CD14-positive monocyte (primary cell): ENCODE measurements around the gene ABCC4. TPM values are rescaled to one million over a fixed set of nuclear protein-coding genes. Genes with fewer than 3 reads are reported as not detected.

Source experiments
- DNase-seq, 3 donors: peaks; one replicate each; pipeline ENCODE4 v3.0.0-alpha.2; 2011 to 2022
- H2AFZ ChIP-seq: 2 replicates; pipeline ENCODE4 v1.6.0; 2012; ENCODE audit warnings: mild to moderate bottlenecking, low read depth, low read length, inconsistent platforms; ENCODE audit not compliant: insufficient read depth, poor library complexity, severe bottlenecking
- H3K27ac ChIP-seq, 2 donors: 1 replicate in 1 of 2; 2 replicates in 1 of 2; pipeline ENCODE4 v1.5.1; 2012 to 2013; ENCODE audit warnings: low read length in 2 of 2, control low read depth in 1 of 2, inconsistent platforms in 1 of 2, low read depth in 1 of 2, mild to moderate bottlenecking in 1 of 2
- H3K27me3 ChIP-seq, 2 donors: one replicate each; pipeline versions ENCODE4 v1.6.0 to v1.6.1; 2011 to 2013; ENCODE audit warnings: low read length in 2 of 2; ENCODE audit not compliant: control insufficient read depth in 2 of 2, insufficient read depth in 2 of 2
- H3K36me3 ChIP-seq, 2 donors: replicated peaks in 1 of 2; 1 replicate in 1 of 2; 2 replicates in 1 of 2; pipeline versions ENCODE4 v1.5.1 to v1.6.1; 2012 to 2013; ENCODE audit warnings: low read length in 2 of 2, control low read depth in 1 of 2, inconsistent platforms in 1 of 2, mild to moderate bottlenecking in 1 of 2; ENCODE audit not compliant: insufficient read depth in 2 of 2, control insufficient read depth in 1 of 2
- H3K4me1 ChIP-seq, 2 donors: 1 replicate in 1 of 2; 2 replicates in 1 of 2; pipeline versions ENCODE4 v1.5.1 to v1.6.1; 2012 to 2013; ENCODE audit warnings: low read length in 2 of 2, control low read depth in 1 of 2, inconsistent platforms in 1 of 2, mild to moderate bottlenecking in 1 of 2, moderate library complexity in 1 of 2; ENCODE audit not compliant: insufficient read depth in 2 of 2, control insufficient read depth in 1 of 2
- H3K4me2 ChIP-seq: replicated peaks from 2 replicates; pipeline ENCODE3; 2012; ENCODE audit warnings: low read length, moderate library complexity, mild to moderate bottlenecking; ENCODE audit not compliant: poor library complexity, severe bottlenecking; ENCODE audit errors: extremely low read depth
- H3K4me3 ChIP-seq, 3 experiments: fragments of 200-600 bp in 1 of 3; sonication (generic) in 1 of 3; replicated peaks in 1 of 3; 1 replicate in 2 of 3; 2 replicates in 1 of 3; pipeline ENCODE4 v1.5.1; 2011 to 2013; ENCODE audit warnings: low read length in 3 of 3, mild to moderate bottlenecking in 3 of 3, control low read depth in 2 of 3, low read depth in 2 of 3, inconsistent platforms in 1 of 3, moderate library complexity in 1 of 3
- H3K79me2 ChIP-seq: 2 replicates; pipeline ENCODE4 v1.6.0; 2012; ENCODE audit warnings: mild to moderate bottlenecking, control low read depth, inconsistent platforms, low read length, moderate library complexity; ENCODE audit not compliant: insufficient read depth
- H3K9ac ChIP-seq: 2 replicates; pipeline ENCODE4 v1.6.0; 2017; ENCODE audit warnings: low read length, mild to moderate bottlenecking; ENCODE audit not compliant: insufficient read depth, poor library complexity, severe bottlenecking
- H3K9me3 ChIP-seq, 2 donors: replicated peaks in 1 of 2; 1 replicate in 1 of 2; 2 replicates in 1 of 2; pipeline versions ENCODE4 v1.5.1 to v1.6.1; 2012 to 2013; ENCODE audit warnings: low read length in 2 of 2, control low read depth in 1 of 2; ENCODE audit not compliant: control insufficient read depth in 1 of 2, insufficient read depth in 1 of 2
- H4K20me1 ChIP-seq: 2 replicates; pipeline ENCODE4 v1.6.0; 2012; ENCODE audit warnings: mild to moderate bottlenecking, low read length, control low read depth, moderate library complexity; ENCODE audit not compliant: insufficient read depth
- H3K27ac Mint-ChIP-seq, 7 donors: one replicate each; pipeline ENCODE4 v1.8.0; 2020; ENCODE audit warnings: mild to moderate bottlenecking in 7 of 7, mixed read lengths in 7 of 7, moderate library complexity in 6 of 7, inconsistent platforms in 2 of 7
- H3K27me3 Mint-ChIP-seq, 3 donors: one replicate each; pipeline ENCODE4 v1.8.0; 2021 to 2022; ENCODE audit warnings: low read depth in 3 of 3, mild to moderate bottlenecking in 3 of 3, mixed read lengths in 3 of 3, moderate library complexity in 3 of 3, inconsistent platforms in 1 of 3
- H3K36me3 Mint-ChIP-seq, 2 donors: one replicate each; pipeline ENCODE4 v1.8.0; 2020; ENCODE audit warnings: mixed read lengths in 2 of 2, inconsistent platforms in 1 of 2, mild to moderate bottlenecking in 1 of 2
- H3K4me1 Mint-ChIP-seq: one replicate; pipeline ENCODE4 v1.8.0; 2020; ENCODE audit warnings: mild to moderate bottlenecking, mixed read lengths
- H3K4me3 Mint-ChIP-seq, 2 donors: one replicate each; pipeline ENCODE4 v1.8.0; 2020; ENCODE audit warnings: mild to moderate bottlenecking in 2 of 2, mixed read lengths in 2 of 2, moderate library complexity in 1 of 2
- H3K9me3 Mint-ChIP-seq, 7 donors: one replicate each; pipeline ENCODE4 v1.8.0; 2020 to 2022; ENCODE audit warnings: mixed read lengths in 7 of 7, mild to moderate bottlenecking in 6 of 7, moderate library complexity in 6 of 7, inconsistent platforms in 2 of 7
- WGBS: methylation state at CpG from one replicate; pipeline ENCODE4 v1.1.5; 2013; ENCODE audit warnings: missing lambda C conversion rate; ENCODE audit not compliant: insufficient coverage; 5-methylcytosine and 5-hydroxymethylcytosine counted together
- intact Hi-C, 2 donors: fragments of 100-400 bp; cut with micrococcal nuclease; formaldehyde crosslinking; loops; one replicate each; pipeline versions ENCODE4 v1.15.0 to v1.15.1; 2023
- polyA plus RNA-seq, 3 donors: library from polyadenylated mRNA; depleted of rRNA in 1 of 3; unstranded in 2 of 3; stranded (reverse) in 1 of 3; fragments of 300-500 nt in 2 of 3; fragments of >200 nt in 1 of 3; fragmentation: Illumina TruSeq in 2 of 3; gene quantifications; 1 replicate in 2 of 3; 2 replicates in 1 of 3; pipeline ENCODE4 v1.2.3, GENCODE V29; 2012 to 2021
- TF ChIP-seq, protein P1 (sequence below): fragments of 200-600 bp; IDR thresholded peaks from one replicate; pipeline ENCODE4 v1.8.0; 2022; ENCODE audit warnings: antibody characterized with exemption, mild to moderate bottlenecking

The ABCC4 gene
- polyA plus RNA-seq, 3 donors, result 0.96 to 2.5 (median 1.7) TPM

DNA sequence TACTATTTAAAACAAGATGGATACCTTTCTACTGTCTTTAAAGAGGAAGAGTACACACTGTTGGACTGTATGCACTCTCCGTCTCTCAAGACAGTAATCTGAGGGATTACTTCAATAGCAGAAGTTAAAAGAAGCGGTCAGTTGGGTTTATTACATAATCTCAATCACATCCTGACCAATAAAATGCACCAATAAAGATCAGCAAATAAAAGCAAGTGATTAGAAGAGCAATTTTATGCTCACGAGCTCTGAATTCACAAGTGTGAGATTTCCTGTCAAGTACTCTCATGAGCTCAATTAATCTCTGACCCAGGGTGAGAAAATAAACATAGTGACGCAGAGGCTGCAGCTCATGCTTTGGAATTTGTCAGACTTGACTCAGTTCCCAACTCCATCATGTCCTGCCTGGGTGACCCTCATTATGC is 12.2 kb downstream of the ABCC4 start:
- peaks cover 21% of the 10 kb centered on the region for H3K4me1 Mint-ChIP-seq
- TF ChIP-seq, protein P1, sequence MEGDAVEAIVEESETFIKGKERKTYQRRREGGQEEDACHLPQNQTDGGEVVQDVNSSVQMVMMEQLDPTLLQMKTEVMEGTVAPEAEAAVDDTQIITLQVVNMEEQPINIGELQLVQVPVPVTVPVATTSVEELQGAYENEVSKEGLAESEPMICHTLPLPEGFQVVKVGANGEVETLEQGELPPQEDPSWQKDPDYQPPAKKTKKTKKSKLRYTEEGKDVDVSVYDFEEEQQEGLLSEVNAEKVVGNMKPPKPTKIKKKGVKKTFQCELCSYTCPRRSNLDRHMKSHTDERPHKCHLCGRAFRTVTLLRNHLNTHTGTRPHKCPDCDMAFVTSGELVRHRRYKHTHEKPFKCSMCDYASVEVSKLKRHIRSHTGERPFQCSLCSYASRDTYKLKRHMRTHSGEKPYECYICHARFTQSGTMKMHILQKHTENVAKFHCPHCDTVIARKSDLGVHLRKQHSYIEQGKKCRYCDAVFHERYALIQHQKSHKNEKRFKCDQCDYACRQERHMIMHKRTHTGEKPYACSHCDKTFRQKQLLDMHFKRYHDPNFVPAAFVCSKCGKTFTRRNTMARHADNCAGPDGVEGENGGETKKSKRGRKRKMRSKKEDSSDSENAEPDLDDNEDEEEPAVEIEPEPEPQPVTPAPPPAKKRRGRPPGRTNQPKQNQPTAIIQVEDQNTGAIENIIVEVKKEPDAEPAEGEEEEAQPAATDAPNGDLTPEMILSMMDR, result no peak
- no peaks in the 10 kb centered on the region for H3K27me3 Mint-ChIP-seq
- peak in 2 of 3 donors; percentile 8 to 26 for DNase-seq
- H3K4me2 ChIP-seq, result no peak overlapping the region
- H3K36me3 ChIP-seq, result no peaks in the 10 kb centered on the region
- no peak overlapping the region for H3K9ac ChIP-seq
- H3K27ac Mint-ChIP-seq, result peak overlapping the region in 1 of 7 donors; percentile 77
- intact Hi-C loops, result no loop called here
- no peaks in the 10 kb centered on the region for H3K9me3 Mint-ChIP-seq
- H3K4me3 Mint-ChIP-seq, result no peak overlapping the region
- no peak overlapping the region for H2AFZ ChIP-seq
- no peaks in the 10 kb centered on the region for H3K79me2 ChIP-seq
- no peak overlapping the region for H3K27ac ChIP-seq
- H3K27me3 ChIP-seq, result no peaks in the 10 kb centered on the region
- H3K4me3 ChIP-seq, result no peak overlapping the region
- H3K36me3 Mint-ChIP-seq, result peaks cover 0 to 5% of the 10 kb centered on the region in 2 donors
- H3K9me3 ChIP-seq, result no peaks in the 10 kb centered on the region
- peaks cover 19 to 27% of the 10 kb centered on the region in 2 donors for H3K4me1 ChIP-seq
- WGBS, result 52% methylated on average over 2 of the region's 4 CpGs
- H4K20me1 ChIP-seq, result no peaks in the 10 kb centered on the region

DNA sequence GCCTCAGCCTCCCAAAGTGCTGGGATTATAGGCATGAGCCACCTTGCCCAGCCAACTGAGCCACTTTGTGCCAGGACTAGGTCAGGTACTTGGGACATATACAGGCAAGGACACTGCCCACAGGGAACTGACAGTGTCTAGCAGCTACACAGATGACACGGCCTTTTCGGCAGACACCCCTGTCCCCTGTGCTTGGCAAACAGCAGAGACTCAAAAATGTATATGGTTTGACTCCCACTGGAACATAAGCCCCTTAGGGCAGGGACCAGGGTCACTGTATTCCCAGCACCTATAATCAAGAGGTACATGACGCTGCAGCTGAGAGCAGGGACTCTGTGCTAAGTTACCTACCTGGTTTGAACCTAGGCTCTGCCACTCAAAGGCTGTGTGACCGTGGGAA is 16.8 kb downstream of the ABCC4 start:
- Histone ChIP-seq H3K36me3 (no peaks in the 10 kb centered on the region), H4K20me1 (no peaks in the 10 kb centered on the region), H3K4me3 (no peak overlapping the region), H3K27ac (no peak overlapping the region), H3K27me3 (no peaks in the 10 kb centered on the region), H2AFZ (no peak overlapping the region), H3K9me3 (no peaks in the 10 kb centered on the region), H3K9ac (no peak overlapping the region), H3K4me2 (no peak overlapping the region), H3K4me1 (peaks cover 19 to 26% of the 10 kb centered on the region in 2 donors), H3K79me2 (no peaks in the 10 kb centered on the region)
- Mint-ChIP-seq H3K27ac (no peak overlapping the region), H3K27me3 (peaks cover 0 to 2% (median 0%) of the 10 kb centered on the region in 3 donors), H3K9me3 (no peaks in the 10 kb centered on the region), H3K4me1 (peaks cover 20% of the 10 kb centered on the region), H3K4me3 (no peak overlapping the region), H3K36me3 (no peaks in the 10 kb centered on the region)
- 95% methylated on average over 2 of the region's 4 CpGs for WGBS
- DNase-seq, result no peak
- TF ChIP-seq, protein P1, result no peak
- intact Hi-C loops, result no loop called here
